GM19452 (cell line): ENCODE measurements around the gene DLL1.

ENCODE experiments used
- ATAC-seq: cut with Tn5 transposase; IDR thresholded peaks from one replicate; pipeline ENCODE4 v1.9.1; 2021; ENCODE audit not compliant: unreplicated experiment

Gene DLL1

GRCh38 chr6:170295510-170296422 lies 4.9 kb upstream of the DLL1 start:
- peak; percentile 62 for ATAC-seq

GRCh38 chr6:170294813-170295509 lies 4.1 kb upstream of the DLL1 start:
- no peak for ATAC-seq

- no peak for ATAC-seq
Measured at GRCh38 chr6:170294298-170294730, 3.4 kb upstream of the DLL1 start.

- no peak for ATAC-seq
Measured at GRCh38 chr6:170293341-170294231, 2.7 kb upstream of the DLL1 start.

- no peak for ATAC-seq
Measured at GRCh38 chr6:170292407-170293158, 1.7 kb upstream of the DLL1 start.

- no peak for ATAC-seq
Measured at GRCh38 chr6:170292111-170292406, 1.2 kb upstream of the DLL1 start.

GRCh38 chr6:170291271-170292110 lies 613 bp upstream of the DLL1 start:
- no peak for ATAC-seq

GRCh38 chr6:170289951-170290295 lies 955 bp downstream of the DLL1 start:
- ATAC-seq, result no peak

- ATAC-seq, result no peak
Measured at GRCh38 chr6:170289180-170289931, 1.5 kb downstream of the DLL1 start.

- no peak for ATAC-seq
Measured at GRCh38 chr6:170288852-170289179, 2.1 kb downstream of the DLL1 start.

GRCh38 chr6:170288091-170288631 lies 2.7 kb downstream of the DLL1 start:
- no peak for ATAC-seq

GRCh38 chr6:170287371-170287876 lies 3.5 kb downstream of the DLL1 start:
- ATAC-seq, result no peak

- ATAC-seq, result no peak
Measured at GRCh38 chr6:170286934-170287265, 4.0 kb downstream of the DLL1 start.

- ATAC-seq, result no peak
Measured at GRCh38 chr6:170286246-170286933, 4.5 kb downstream of the DLL1 start.

- no peak for ATAC-seq
Measured at GRCh38 chr6:170285482-170285881, 5.4 kb downstream of the DLL1 start.

- no peak for ATAC-seq
Measured at GRCh38 chr6:170284866-170285469, 5.9 kb downstream of the DLL1 start.

GRCh38 chr6:170284126-170284773 lies 6.6 kb downstream of the DLL1 start:
- no peak for ATAC-seq
